ENCODE measurements around the gene NME8. TPM values are rescaled to one million over a fixed set of nuclear protein-coding genes. Genes with fewer than 3 reads are reported as not detected.
"Not testable (repeated sequence)": the region's sequence is repeated elsewhere in the genome, so short reads cannot be mapped to it uniquely, and the experiment has no call there.

NME8 gene
- total RNA-seq (2014; rRNA removed; shearing (Covaris generic); ENCODE audit: low replicate concordance): not detected in 2 replicates

GRCh38 chr7:37848297-37848696 is at the start of gene NME8:
Gene NME8, plus strand, starts transcription at chr7:37848597. Its CDS starts 1,670 bp downstream, at chr7:37850267.
- no peak for DNase-seq (ENCODE audit: low read depth)
- in situ Hi-C loops (cut with HindIII; ENCODE audit: low pct_unique_long_range_greater_than_20kb, low sequenced_read_pairs): no loop called here

GRCh38 chr7:37806152-37806551 is 42.2 kb upstream of the NME8 start:
- no peak for DNase-seq (ENCODE audit: low read depth)
- in situ Hi-C loops (cut with HindIII; ENCODE audit: low pct_unique_long_range_greater_than_20kb, low sequenced_read_pairs): no loop called here

GRCh38 chr7:37812161-37812580 is 36.2 kb upstream of the NME8 start:
- in situ Hi-C loops (cut with HindIII; ENCODE audit: low pct_unique_long_range_greater_than_20kb, low sequenced_read_pairs); DNase-seq (ENCODE audit: low read depth): not testable (repeated sequence)

GRCh38 chr7:37815671-37816371 is 32.6 kb upstream of the NME8 start:
- in situ Hi-C loops (cut with HindIII; ENCODE audit: low pct_unique_long_range_greater_than_20kb, low sequenced_read_pairs): no loop called here

GRCh38 chr7:37816922-37817590 is 31.3 kb upstream of the NME8 start:
- in situ Hi-C loops (cut with HindIII; ENCODE audit: low pct_unique_long_range_greater_than_20kb, low sequenced_read_pairs): no loop called here
- DNase-seq (ENCODE audit: low read depth): no peak

More at GRCh38 chr7:37815671-37816371, 32.6 kb upstream of the NME8 start:
- no peak for DNase-seq (ENCODE audit: low read depth)

GRCh38 chr7:37817591-37817960 is 30.8 kb upstream of the NME8 start:
- DNase-seq (ENCODE audit: low read depth): no peak
- in situ Hi-C loops (cut with HindIII; ENCODE audit: low pct_unique_long_range_greater_than_20kb, low sequenced_read_pairs): no loop called here

GRCh38 chr7:37817996-37818720 is 30.2 kb upstream of the NME8 start:
- in situ Hi-C loops (cut with HindIII; ENCODE audit: low pct_unique_long_range_greater_than_20kb, low sequenced_read_pairs): no loop called here
- DNase-seq (ENCODE audit: low read depth): no peak

GRCh38 chr7:37820708-37821468 is 27.5 kb upstream of the NME8 start:
- no peak for DNase-seq (ENCODE audit: low read depth)
- in situ Hi-C loops (cut with HindIII; ENCODE audit: low pct_unique_long_range_greater_than_20kb, low sequenced_read_pairs): no loop called here

- in situ Hi-C loops (cut with HindIII; ENCODE audit: low pct_unique_long_range_greater_than_20kb, low sequenced_read_pairs): no loop called here
- no peak for DNase-seq (ENCODE audit: low read depth)
These were observed 25.5 kb upstream of the NME8 start for GRCh38 chr7:37822946-37823345.

GRCh38 chr7:37823557-37823956 is 24.8 kb upstream of the NME8 start:
- in situ Hi-C loops (cut with HindIII; ENCODE audit: low pct_unique_long_range_greater_than_20kb, low sequenced_read_pairs): no loop called here
- no peak for DNase-seq (ENCODE audit: low read depth)

GRCh38 chr7:37825038-37825437 is 23.4 kb upstream of the NME8 start:
- in situ Hi-C loops (cut with HindIII; ENCODE audit: low pct_unique_long_range_greater_than_20kb, low sequenced_read_pairs): no loop called here
- no peak for DNase-seq (ENCODE audit: low read depth)

- in situ Hi-C loops (cut with HindIII; ENCODE audit: low pct_unique_long_range_greater_than_20kb, low sequenced_read_pairs): no loop called here
- no peak for DNase-seq (ENCODE audit: low read depth)
These were observed 21.6 kb upstream of the NME8 start for GRCh38 chr7:37826825-37827224.

- in situ Hi-C loops (cut with HindIII; ENCODE audit: low pct_unique_long_range_greater_than_20kb, low sequenced_read_pairs): no loop called here
- DNase-seq (ENCODE audit: low read depth): no peak
These were observed 17.2 kb upstream of the NME8 start for GRCh38 chr7:37831244-37831643.

- in situ Hi-C loops (cut with HindIII; ENCODE audit: low pct_unique_long_range_greater_than_20kb, low sequenced_read_pairs): no loop called here
- no peak for DNase-seq (ENCODE audit: low read depth)
These were observed 16.2 kb upstream of the NME8 start for GRCh38 chr7:37832194-37832593.

GRCh38 chr7:37833107-37833817 is 15.1 kb upstream of the NME8 start:
- DNase-seq (ENCODE audit: low read depth): peak; percentile 11
- in situ Hi-C loops (cut with HindIII; ENCODE audit: low pct_unique_long_range_greater_than_20kb, low sequenced_read_pairs): no loop called here

GRCh38 chr7:37833818-37834146 is 14.6 kb upstream of the NME8 start:
- DNase-seq (ENCODE audit: low read depth): no peak
- in situ Hi-C loops (cut with HindIII; ENCODE audit: low pct_unique_long_range_greater_than_20kb, low sequenced_read_pairs): no loop called here

GRCh38 chr7:37853468-37853867 is 5.1 kb downstream of the NME8 start:
- in situ Hi-C loops (cut with HindIII; ENCODE audit: low pct_unique_long_range_greater_than_20kb, low sequenced_read_pairs): no loop called here
- DNase-seq (ENCODE audit: low read depth): peak; percentile 5

- in situ Hi-C loops (cut with HindIII; ENCODE audit: low pct_unique_long_range_greater_than_20kb, low sequenced_read_pairs): no loop called here
- no peak for DNase-seq (ENCODE audit: low read depth)
These were observed 33.7 kb downstream of the NME8 start for GRCh38 chr7:37882086-37882485.

All from Caki2 (cell line).